EL (cell line): ENCODE data around the gene MTX3.

Source experiments
- DNase-seq: peaks from one replicate; pipeline ENCODE4 v3.0.0-alpha.2; 2016

Gene MTX3

GRCh38 chr5:79990598-79991507 is at the start of gene MTX3:
Gene MTX3, minus strand, starts transcription at chr5:79991262. Its CDS starts 24 bp downstream, at chr5:79991238.
- peak; percentile 90 for DNase-seq

GRCh38 chr5:80039650-80040049 is 48.6 kb upstream of the MTX3 start:
- no peak for DNase-seq

GRCh38 chr5:80037366-80037765 is 46.3 kb upstream of the MTX3 start:
- DNase-seq, result no peak

- DNase-seq, result no peak
Measured at GRCh38 chr5:80036615-80037014, 45.6 kb upstream of the MTX3 start.

GRCh38 chr5:80035839-80036238 is 44.8 kb upstream of the MTX3 start:
- no peak for DNase-seq

GRCh38 chr5:80034962-80035821 is 44.1 kb upstream of the MTX3 start, which contains the start of gene THBS4:
Gene THBS4, plus strand, starts transcription at chr5:80035348. Its CDS starts 190 bp downstream, at chr5:80035538.
- DNase-seq, result no peak

GRCh38 chr5:80034559-80034958 is 43.5 kb upstream of the MTX3 start:
- no peak for DNase-seq

- no peak for DNase-seq
Measured at GRCh38 chr5:80033513-80033912, 42.5 kb upstream of the MTX3 start.

GRCh38 chr5:80031109-80031508 is 40.0 kb upstream of the MTX3 start:
- DNase-seq, result no peak

GRCh38 chr5:80026841-80027240 is 35.8 kb upstream of the MTX3 start:
- DNase-seq, result no peak

- no peak for DNase-seq
Measured at GRCh38 chr5:80025069-80025468, 34.0 kb upstream of the MTX3 start.

- no peak for DNase-seq
Measured at GRCh38 chr5:80010754-80011392, 19.8 kb upstream of the MTX3 start.

- no peak for DNase-seq
Measured at GRCh38 chr5:80008995-80009765, 18.1 kb upstream of the MTX3 start.

GRCh38 chr5:80002677-80003076 is 11.6 kb upstream of the MTX3 start:
- DNase-seq, result no peak

GRCh38 chr5:79999722-80000121 is 8.7 kb upstream of the MTX3 start:
- DNase-seq, result no peak

GRCh38 chr5:79992891-79993657 is 2.0 kb upstream of the MTX3 start:
- peak; percentile 31 for DNase-seq

GRCh38 chr5:79990205-79990597 is 861 bp downstream of the MTX3 start:
- DNase-seq, result peak; percentile 2

- DNase-seq, result no peak
Measured at GRCh38 chr5:79986260-79986659, 4.8 kb downstream of the MTX3 start.

- no peak for DNase-seq
Measured at GRCh38 chr5:79985288-79985687, 5.8 kb downstream of the MTX3 start.

- no peak for DNase-seq
Measured at GRCh38 chr5:79984363-79984762, 6.7 kb downstream of the MTX3 start.

GRCh38 chr5:79983618-79984017 is 7.4 kb downstream of the MTX3 start:
- no peak for DNase-seq

- no peak for DNase-seq
Measured at GRCh38 chr5:79982136-79982535, 8.9 kb downstream of the MTX3 start.
